NCI-H1436 treated with DMSO at 0.1 percent for 48 hours (cell line): ENCODE results near the gene TTLL8.

Experiments used
- DNase-seq: peaks from one replicate; lab custom pipeline; 2025; lab: John Stamatoyannopoulos, UW

Gene TTLL8

GRCh38 chr22:50082961-50083461 is 24.9 kb upstream of the TTLL8 start:
- no peak for DNase-seq

- no peak for DNase-seq
Observed at GRCh38 chr22:50082197-50082715, 24.2 kb upstream of the TTLL8 start.

GRCh38 chr22:50081426-50082196 is 23.5 kb upstream of the TTLL8 start:
- DNase-seq, result no peak

- no peak for DNase-seq
Observed at GRCh38 chr22:50080077-50080465, 22.0 kb upstream of the TTLL8 start.

GRCh38 chr22:50078761-50079160 is 20.7 kb upstream of the TTLL8 start:
- DNase-seq, result no peak

- DNase-seq, result no peak
Observed at GRCh38 chr22:50078246-50078645, 20.1 kb upstream of the TTLL8 start.

GRCh38 chr22:50076646-50077535 is 18.8 kb upstream of the TTLL8 start:
- no peak for DNase-seq

GRCh38 chr22:50074551-50075530 is 16.7 kb upstream of the TTLL8 start:
- no peak for DNase-seq

GRCh38 chr22:50074056-50074455 is 16.0 kb upstream of the TTLL8 start:
- DNase-seq, result no peak

GRCh38 chr22:50072714-50073538 is 14.8 kb upstream of the TTLL8 start:
- DNase-seq, result no peak

GRCh38 chr22:50072167-50072555 is 14.1 kb upstream of the TTLL8 start:
- DNase-seq, result no peak

- DNase-seq, result no peak
Observed at GRCh38 chr22:50071432-50072166, 13.5 kb upstream of the TTLL8 start.

GRCh38 chr22:50070366-50070765 is 12.3 kb upstream of the TTLL8 start:
- no peak for DNase-seq

- DNase-seq, result no peak
Observed at GRCh38 chr22:50068096-50068495, 10.0 kb upstream of the TTLL8 start.

GRCh38 chr22:50067244-50067643 is 9.1 kb upstream of the TTLL8 start:
- DNase-seq, result no peak

GRCh38 chr22:50064453-50064852 is 6.4 kb upstream of the TTLL8 start:
- DNase-seq, result no peak

- DNase-seq, result no peak
Observed at GRCh38 chr22:50063589-50064393, 5.7 kb upstream of the TTLL8 start.

- no peak for DNase-seq
Observed at GRCh38 chr22:50062509-50063135, 4.5 kb upstream of the TTLL8 start.
